Liver (tissue), 9 donors: ENCODE results near the gene GAS2L3. TPM values are rescaled to one million over a fixed set of nuclear protein-coding genes. Genes with fewer than 3 reads are reported as not detected.

Experiments used
- DNase-seq: peaks from one replicate; pipeline ENCODE4 v3.0.0-alpha.2; 2017; ENCODE audit warnings: low spot score
- H3K27ac ChIP-seq, 2 donors: one replicate each; pipeline ENCODE4 v1.7.0; 2013; ENCODE audit warnings: inconsistent platforms in 2 of 2, low read length in 2 of 2, control low read depth in 1 of 2, low read depth in 1 of 2, mild to moderate bottlenecking in 1 of 2
- H3K27me3 ChIP-seq, 4 donors: one replicate each; pipeline versions ENCODE4 v1.6.1 to v1.7.0; 2013; ENCODE audit warnings: low read length in 3 of 4, inconsistent platforms in 1 of 4, mild to moderate bottlenecking in 1 of 4, moderate library complexity in 1 of 4; ENCODE audit not compliant: control insufficient read depth in 4 of 4, insufficient read depth in 4 of 4
- H3K36me3 ChIP-seq, 4 donors: one replicate each; pipeline versions ENCODE4 v1.6.1 to v1.7.0; 2013; ENCODE audit warnings: low read length in 3 of 4, mild to moderate bottlenecking in 3 of 4, low read depth in 1 of 4, moderate library complexity in 1 of 4; ENCODE audit not compliant: control insufficient read depth in 4 of 4, insufficient read depth in 3 of 4
- H3K4me1 ChIP-seq, 4 donors: one replicate each; pipeline versions ENCODE4 v1.6.1 to v1.7.0; 2013; ENCODE audit warnings: low read length in 3 of 4, mild to moderate bottlenecking in 3 of 4, moderate library complexity in 1 of 4; ENCODE audit not compliant: control insufficient read depth in 4 of 4, insufficient read depth in 4 of 4
- H3K4me3 ChIP-seq, 3 donors: one replicate each; pipeline versions ENCODE4 v1.6.1 to v1.7.0; 2013; ENCODE audit warnings: low read length in 3 of 3, control low read depth in 1 of 3, low read depth in 1 of 3, mild to moderate bottlenecking in 1 of 3
- H3K9ac ChIP-seq, 2 donors: one replicate each; pipeline ENCODE4 v1.7.0; 2013; ENCODE audit warnings: low read length in 2 of 2, mild to moderate bottlenecking in 2 of 2, moderate library complexity in 2 of 2, control low read depth in 1 of 2, low read depth in 1 of 2
- H3K9me3 ChIP-seq, 4 donors: one replicate each; pipeline versions ENCODE4 v1.6.1 to v1.7.0; 2013; ENCODE audit warnings: low read length in 3 of 4; ENCODE audit not compliant: control insufficient read depth in 4 of 4
- ATF3 ChIP-seq: IDR thresholded peaks from 2 replicates; pipeline ENCODE4 v1.6.1; 2016; ENCODE audit warnings: antibody characterized with exemption
- CTCF ChIP-seq: fragments of 150-350 bp; IDR thresholded peaks from 2 replicates; pipeline ENCODE4 v1.5.1; 2017; ENCODE audit warnings: improper control_type of control experiment, low read depth, low read length; ENCODE audit not compliant: missing input control
- EGR1 ChIP-seq, 2 donors: IDR thresholded peaks; 2 replicates each; pipeline ENCODE4 v1.6.1; 2016 to 2018; ENCODE audit warnings: antibody characterized with exemption in 2 of 2, low read depth in 2 of 2
- FOXA1 ChIP-seq: IDR thresholded peaks from 2 replicates; pipeline ENCODE4 v1.6.1; 2016; ENCODE audit warnings: antibody characterized with exemption
- FOXA2 ChIP-seq: IDR thresholded peaks from 2 replicates; pipeline ENCODE4 v1.6.1; 2016; ENCODE audit warnings: antibody characterized with exemption
- GABPA ChIP-seq, 2 donors: IDR thresholded peaks in 1 of 2; conservative IDR thresholded peaks in 1 of 2; 2 replicates each; pipeline ENCODE4 v1.6.1; 2016; ENCODE audit warnings: antibody characterized with exemption in 2 of 2, mild to moderate bottlenecking in 1 of 2, moderate library complexity in 1 of 2
- HNF4A ChIP-seq, 2 donors: conservative IDR thresholded peaks; 2 replicates each; pipeline ENCODE4 v1.6.1; 2016; ENCODE audit warnings: antibody characterized with exemption in 2 of 2, mild to moderate bottlenecking in 2 of 2
- HNF4G ChIP-seq: IDR thresholded peaks from 2 replicates; pipeline ENCODE4 v1.6.1; 2016; ENCODE audit warnings: antibody characterized with exemption
- JUND ChIP-seq, 2 donors: IDR thresholded peaks; 2 replicates each; pipeline ENCODE4 v1.6.1; 2016; ENCODE audit warnings: antibody characterized with exemption in 2 of 2
- MAX ChIP-seq: IDR thresholded peaks from 2 replicates; pipeline ENCODE4 v1.6.1; 2016; ENCODE audit warnings: antibody characterized with exemption
- NR2F2 ChIP-seq: IDR thresholded peaks from 2 replicates; pipeline ENCODE4 v1.6.1; 2016; ENCODE audit warnings: antibody characterized with exemption
- RAD21 ChIP-seq, 2 donors: IDR thresholded peaks; 2 replicates each; pipeline ENCODE4 v1.6.1; 2016; ENCODE audit warnings: antibody characterized with exemption in 2 of 2, mild to moderate bottlenecking in 2 of 2
- REST ChIP-seq: IDR thresholded peaks from 2 replicates; pipeline ENCODE4 v1.6.1; 2016; ENCODE audit warnings: antibody characterized with exemption, mild to moderate bottlenecking
- RXRA ChIP-seq, 2 donors: IDR thresholded peaks; 2 replicates each; pipeline ENCODE4 v1.6.1; 2017 to 2018; ENCODE audit warnings: antibody characterized with exemption in 2 of 2, mild to moderate bottlenecking in 1 of 2
- SP1 ChIP-seq: IDR thresholded peaks from 2 replicates; pipeline ENCODE4 v1.6.1; 2018; ENCODE audit warnings: antibody characterized with exemption, mild to moderate bottlenecking
- TAF1 ChIP-seq: conservative IDR thresholded peaks from 2 replicates; pipeline ENCODE4 v1.6.1; 2016; ENCODE audit warnings: antibody characterized with exemption, mild to moderate bottlenecking
- YY1 ChIP-seq: IDR thresholded peaks from 2 replicates; pipeline ENCODE4 v1.6.1; 2016; ENCODE audit warnings: antibody characterized with exemption, mild to moderate bottlenecking
- ZBTB33 ChIP-seq: IDR thresholded peaks from 2 replicates; pipeline ENCODE4 v1.6.1; 2016; ENCODE audit warnings: antibody characterized with exemption
- WGBS: extraction: QIAGEN DNeasy Blood & Tissue Kit; methylation state at CpG from one replicate; pipeline ENCODE4 v1.1.7; 2013; 5-methylcytosine and 5-hydroxymethylcytosine counted together
- polyA plus RNA-seq, 2 donors: library from polyadenylated mRNA; stranded (reverse) in 1 of 2; unstranded in 1 of 2; fragments of 200-250 nt in 1 of 2; fragments of >200 nt in 1 of 2; fragmentation: Nextera tagmentation in 1 of 2; extraction: Ambion mirVana in 1 of 2; gene quantifications; one replicate each; pipeline versions ENCODE4 v1.2.1 to v1.2.3, GENCODE V29; 2013 to 2015
- total RNA-seq, 2 donors: library from RNA; depleted of rRNA; stranded (reverse); fragments of >200 nt; gene quantifications; one replicate each; pipeline ENCODE4 v1.2.3, GENCODE V29; 2014
- donor health status: healthy.
- donor health status: healthy.
- donor health status: healthy.
- donor health status: healthy.
- donor health status: healthy.

GAS2L3 gene
- total and polyA plus RNA-seq, 4 donors, result 0.76 to 17.6 (median 2.4) TPM

GRCh38 chr12:100567945-100568344 lies 5.5 kb upstream of the GAS2L3 start:
- Histone ChIP-seq H3K9me3 (no peaks in the 10 kb centered on the region), H3K4me1 (peaks cover under 1 to 2% (median under 1%) of the 10 kb centered on the region in 4 donors), H3K27ac (no peak overlapping the region)

GRCh38 chr12:100572184-100572583 lies 1.3 kb upstream of the GAS2L3 start:
- H3K9ac ChIP-seq, result no peak overlapping the region
- no peak overlapping the region for H3K4me3 ChIP-seq
- no peak overlapping the region for H3K27ac ChIP-seq
- DNase-seq, result no peak
- H3K4me1 ChIP-seq, result peaks cover 5 to 13% (median 12%) of the 10 kb centered on the region in 4 donors
- H3K27me3 ChIP-seq, result no peaks in the 10 kb centered on the region
- no peaks in the 10 kb centered on the region for H3K9me3 ChIP-seq
- no peaks in the 10 kb centered on the region for H3K36me3 ChIP-seq
- TF ChIP-seq SP1, result no peak
- TF ChIP-seq FOXA1, result no peak
- no peak for TF ChIP-seq YY1
- TF ChIP-seq NR2F2, result no peak
- no peak for TF ChIP-seq FOXA2
- TF ChIP-seq ATF3, result no peak
- no peak for TF ChIP-seq HNF4A (conservative IDR thresholded peaks at IDR 0.05)
- TF ChIP-seq REST, result no peak
- no peak for TF ChIP-seq GABPA (IDR thresholded peaks at IDR 0.05 in 1 of 2, conservative IDR thresholded peaks at IDR 0.05 in 1 of 2)
- no peak for TF ChIP-seq EGR1 (IDR thresholded peaks at IDR 0.05; ENCODE audit: low read depth in 2 of 2)
- TF ChIP-seq TAF1, result no peak
- TF ChIP-seq HNF4G, result no peak
- TF ChIP-seq CTCF, result no peak
- no peak for TF ChIP-seq RAD21 (IDR thresholded peaks at IDR 0.05)
- no peak for TF ChIP-seq JUND (IDR thresholded peaks at IDR 0.05)
- no peak for TF ChIP-seq ZBTB33
- TF ChIP-seq MAX, result no peak
- no peak for TF ChIP-seq RXRA (IDR thresholded peaks at IDR 0.05)
- 93% methylated on average over 3 of the region's 3 CpGs for WGBS

More at GRCh38 chr12:100567945-100568344, 5.5 kb upstream of the GAS2L3 start:
- no peaks in the 10 kb centered on the region for H3K27me3 ChIP-seq
- H3K4me3 ChIP-seq, result no peak overlapping the region
- TF ChIP-seq MAX, result no peak
- TF ChIP-seq ATF3, result no peak
- no peak for TF ChIP-seq RAD21 (IDR thresholded peaks at IDR 0.05)
- H3K36me3 ChIP-seq, result peaks cover 0 to 4% (median 2%) of the 10 kb centered on the region in 4 donors
- H3K9ac ChIP-seq, result no peak overlapping the region
- no peak for DNase-seq
